Measurements from ENCODE around the gene NARF.

Gene NARF

DNA sequence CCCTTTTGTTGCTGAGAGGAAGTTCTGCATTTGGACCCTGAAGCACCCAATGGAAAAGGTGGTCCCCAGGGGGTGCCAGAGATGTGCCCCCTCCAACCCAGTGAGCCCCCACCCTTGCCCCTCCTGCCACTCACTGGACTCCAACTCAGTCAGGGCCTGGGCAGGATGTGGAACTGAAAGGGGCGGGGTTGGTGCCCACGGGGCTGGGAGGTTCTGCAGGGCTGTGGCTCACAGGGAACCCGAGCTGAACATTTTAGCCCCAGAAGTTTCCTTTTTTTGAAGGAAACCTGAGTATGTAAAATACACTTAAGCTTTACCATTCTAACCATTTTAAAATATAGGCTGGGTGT lies 24.4 kb upstream of the NARF start:
- no peak for DNase-seq

DNA sequence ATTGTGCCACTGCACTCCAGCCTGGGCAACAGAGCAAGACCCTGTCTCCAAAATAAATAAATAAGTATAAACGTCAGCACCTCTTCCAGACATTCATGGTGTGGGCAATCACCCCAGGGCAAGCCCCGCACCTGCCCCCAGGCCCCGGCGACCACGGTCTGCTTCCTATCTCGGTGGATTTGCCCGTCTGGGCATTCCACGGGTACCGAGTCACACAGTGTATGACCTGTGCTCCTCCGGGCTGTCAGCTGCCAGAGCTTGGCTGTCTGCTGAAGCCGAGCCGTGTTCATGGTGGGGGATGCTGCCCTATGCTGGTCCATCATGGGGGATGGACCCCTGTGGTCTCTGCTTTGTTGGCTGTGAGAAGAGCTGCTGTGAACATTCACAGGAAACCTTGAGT lies 23.4 kb upstream of the NARF start:
- no peak for DNase-seq

- no peak for DNase-seq
Observed at GRCh38 chr17:82435601-82436583, 22.6 kb upstream of the NARF start.

GRCh38 chr17:82436601-82437324 lies 21.8 kb upstream of the NARF start:
- no peak for DNase-seq

GRCh38 chr17:82437325-82437668 lies 21.2 kb upstream of the NARF start:
- no peak for DNase-seq

DNA sequence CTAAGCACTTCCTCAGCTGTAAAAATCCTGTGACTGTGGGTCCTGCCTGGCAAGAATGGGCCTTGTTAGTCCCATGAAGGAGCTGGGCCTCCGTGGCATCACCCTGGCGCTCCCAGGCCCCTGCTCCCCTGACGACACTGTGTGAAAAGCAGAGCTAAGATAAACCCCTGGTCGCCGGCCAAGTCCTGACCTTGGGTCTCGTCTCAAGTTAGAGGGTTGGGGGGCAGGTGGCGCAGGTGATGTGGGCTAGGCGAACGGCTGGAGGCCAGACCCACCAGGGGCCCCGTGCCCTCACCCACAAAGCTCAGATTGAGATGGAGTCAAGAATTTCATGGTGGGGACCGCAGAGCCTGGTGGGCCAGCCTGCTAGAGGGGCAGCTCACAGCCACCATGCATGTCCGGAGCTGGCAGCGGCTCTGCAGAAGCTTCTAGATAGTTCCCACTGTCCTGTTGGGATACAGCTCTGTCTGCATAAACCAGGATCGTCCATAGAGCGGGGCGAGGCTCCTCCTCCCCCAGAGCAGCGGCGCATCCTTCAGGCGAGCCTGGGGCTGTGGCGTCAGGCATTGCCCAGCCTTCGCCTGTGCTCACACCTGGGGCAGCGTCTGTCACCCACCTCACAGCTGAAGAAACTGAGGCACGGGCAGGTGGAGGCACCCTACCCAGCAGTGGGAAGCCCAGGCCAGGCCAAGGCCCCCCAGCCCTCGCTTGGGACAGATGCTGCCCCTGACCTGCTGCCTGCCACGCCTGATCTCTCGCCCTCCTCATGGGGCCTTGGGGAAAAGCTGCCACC lies 19.9 kb upstream of the NARF start:
- DNase-seq = no peak

- DNase-seq = no peak
Observed at GRCh38 chr17:82439194-82439828, 19.2 kb upstream of the NARF start.

GRCh38 chr17:82439829-82440365 lies 18.6 kb upstream of the NARF start:
- no peak for DNase-seq

DNA sequence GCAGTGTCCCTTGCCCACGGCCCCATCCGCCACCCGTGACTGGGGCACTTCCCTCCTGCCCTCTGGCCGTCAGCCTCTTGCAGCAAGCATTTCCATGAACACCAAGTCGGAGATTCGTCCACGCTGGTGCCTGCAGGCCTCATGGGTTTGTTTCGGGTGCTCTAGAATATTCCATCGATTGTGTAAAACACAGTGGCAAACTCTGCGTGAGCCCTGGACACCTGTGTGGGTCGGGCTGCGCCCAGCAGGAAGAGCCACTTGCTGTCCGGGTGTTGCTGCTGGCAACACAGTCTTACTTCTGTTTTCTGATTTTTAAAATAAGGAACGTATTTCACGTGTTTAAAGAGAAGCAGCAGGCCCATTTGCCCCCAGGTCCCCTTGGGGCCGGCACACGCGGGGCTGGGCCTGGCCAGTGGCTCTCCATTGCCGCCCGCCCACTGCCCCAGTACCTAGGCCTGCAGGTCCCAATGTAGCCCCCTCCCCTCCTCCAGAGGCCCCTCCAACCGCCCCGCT lies 18.0 kb upstream of the NARF start:
- no peak for DNase-seq

- no peak for DNase-seq
Observed at GRCh38 chr17:82440991-82441627, 17.4 kb upstream of the NARF start.

DNA sequence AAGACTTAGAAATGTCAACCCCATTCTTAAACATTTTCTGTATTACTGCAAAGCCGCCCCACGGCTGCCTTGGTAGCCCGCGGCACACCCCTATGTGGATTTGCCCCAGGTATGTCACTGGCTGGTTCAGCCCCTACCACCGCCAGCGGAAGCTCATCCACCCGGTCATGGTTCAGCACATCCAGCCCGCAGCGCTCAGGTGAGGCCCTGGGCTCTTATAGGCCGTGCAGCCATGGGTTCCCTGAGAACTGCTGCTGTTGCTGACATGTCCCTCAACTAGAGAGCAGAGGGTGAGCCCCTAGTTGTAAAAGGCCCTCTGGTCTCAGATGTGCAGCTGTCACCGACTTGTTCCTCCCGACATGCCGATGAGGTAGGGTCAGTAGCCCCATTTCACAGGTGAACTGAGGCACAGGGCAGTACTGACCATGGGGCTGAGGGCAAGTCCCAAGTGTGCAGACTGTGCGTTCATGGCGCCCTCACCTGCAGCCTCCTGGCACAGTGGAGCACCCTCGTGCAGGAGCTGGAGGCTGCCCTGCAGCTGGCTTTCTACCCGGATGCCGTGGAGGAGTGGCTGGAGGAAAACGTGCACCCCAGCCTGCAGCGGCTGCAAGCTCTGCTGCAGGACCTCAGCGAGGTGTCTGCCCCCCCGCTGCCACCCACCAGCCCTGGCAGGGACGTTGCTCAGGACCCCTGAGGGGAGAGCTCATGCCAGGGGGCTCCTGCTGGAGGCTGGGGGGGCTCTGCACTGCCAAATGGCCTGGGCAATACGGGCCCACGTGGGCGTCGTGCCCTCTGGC lies 16.7 kb upstream of the NARF start:
- DNase-seq = no peak

GRCh38 chr17:82442643-82443464 lies 15.7 kb upstream of the NARF start:
- DNase-seq = no peak

GRCh38 chr17:82443465-82444283 lies 14.9 kb upstream of the NARF start:
- DNase-seq = no peak

- DNase-seq = no peak
Observed at GRCh38 chr17:82444284-82444893, 14.2 kb upstream of the NARF start.

- DNase-seq = no peak
Observed at GRCh38 chr17:82444941-82445521, 13.5 kb upstream of the NARF start.

DNA sequence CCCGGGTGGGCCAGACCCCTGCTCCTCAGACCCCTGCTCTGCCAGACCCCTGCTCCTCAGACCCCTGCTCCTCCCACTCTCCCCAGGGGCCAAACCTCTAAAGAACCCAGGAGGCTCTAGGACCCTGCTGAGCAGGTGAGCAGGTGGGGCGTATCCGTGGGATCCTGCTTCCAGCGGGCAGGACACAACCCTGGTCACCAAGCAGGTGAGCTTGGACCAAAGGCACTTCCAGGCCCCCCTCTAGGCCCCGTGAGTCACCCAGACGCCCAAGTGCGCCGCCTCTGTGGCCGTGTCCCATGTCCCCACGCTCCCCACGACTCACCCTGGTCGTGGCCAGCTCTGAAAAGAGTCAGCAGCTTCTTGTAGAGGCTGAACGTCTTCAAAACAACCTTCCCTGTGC lies 13.0 kb upstream of the NARF start:
- no peak for DNase-seq

DNA sequence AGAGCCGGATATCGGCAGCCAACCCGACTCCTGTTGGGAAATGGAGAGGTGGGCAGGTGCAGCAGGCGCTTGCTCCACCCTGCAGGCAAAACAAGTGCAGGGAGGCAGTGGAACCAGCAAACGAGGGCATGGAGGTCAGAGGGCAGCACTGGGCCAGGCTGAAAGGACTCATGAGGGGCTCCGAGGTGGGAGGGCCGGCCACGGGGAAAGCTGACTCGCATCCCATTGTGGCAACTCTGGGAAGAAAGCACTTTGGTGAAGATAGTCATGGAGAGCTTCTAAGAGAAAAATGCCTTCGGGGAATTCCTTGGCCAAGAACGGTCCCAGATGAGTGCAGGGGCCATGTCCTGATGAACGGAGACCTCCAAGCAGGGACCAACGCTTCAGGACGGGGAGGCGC lies 12.4 kb upstream of the NARF start:
- DNase-seq = no peak

- no peak for DNase-seq
Observed at GRCh38 chr17:82446649-82447048, 11.9 kb upstream of the NARF start.

Data from DMS 273 treated with DMSO at 0.1 percent for 48 hours (cell line).